Measurements from ENCODE around the gene RFNG. TPM values are rescaled to one million over a fixed set of nuclear protein-coding genes. Genes with fewer than 3 reads are reported as not detected.

Gene RFNG
- total and polyA plus RNA-seq, 2 of the 13 experiments (the other 11 are each of a cell fraction or from before 2014, with no cell fraction given), result 61.4 to 64.0 TPM

DNA sequence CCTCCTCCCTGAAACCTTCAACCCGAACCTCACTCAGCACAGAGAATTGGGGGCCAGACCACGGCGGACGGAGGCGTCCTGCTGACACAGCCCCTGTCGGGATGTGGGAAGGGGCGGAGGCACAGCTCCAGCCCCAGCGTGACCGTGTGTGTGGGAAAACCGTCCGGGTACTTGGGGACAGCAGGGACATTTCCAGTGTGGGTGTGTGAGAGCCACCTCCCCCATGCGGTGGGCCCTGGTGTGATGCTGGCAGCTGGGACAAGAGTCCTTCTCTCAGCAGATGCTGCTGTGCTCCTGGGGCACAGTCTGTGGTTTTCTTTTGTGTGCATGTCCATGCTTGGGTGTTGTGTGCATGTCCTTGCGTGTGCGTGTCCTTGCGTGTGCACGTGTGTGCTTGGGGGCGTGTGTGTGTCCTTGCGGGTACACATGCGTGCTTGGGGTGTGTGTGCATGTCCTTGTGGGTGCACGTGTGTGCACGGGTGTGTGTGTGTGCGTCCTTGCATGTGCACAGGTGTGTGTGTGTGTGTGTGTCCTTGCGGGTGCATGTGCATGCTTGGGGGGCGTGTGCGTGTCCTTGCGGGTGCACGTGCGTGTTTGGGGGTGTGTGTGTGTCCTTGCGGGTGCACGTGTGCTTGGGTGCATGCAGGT, 45.8 kb downstream of the RFNG start (continued):
- TF ChIP-seq ZNF841 (CRISPR knock-in tag; IDR thresholded peaks at IDR 0.05; ENCODE audit: borderline replicate concordance) (0 out of 2 replicates have a peak, but pooled peaks have one; percentile 40), POLR2G (IDR thresholded peaks at IDR 0.05; ENCODE audit: low read depth, low read length) (peak; percentile 71), SMYD3 (CRISPR knock-in tag; IDR thresholded peaks at IDR 0.05) (no peak), NONO (IDR thresholded peaks at IDR 0.05) (no peak), NONO (CRISPR knock-in tag; conservative IDR thresholded peaks at IDR 0.05) (peak; percentile 79), POLR2A (IDR thresholded peaks at IDR 0.05; ENCODE audit: insufficient read depth in 1 of 2, low read depth in 2 of 2, low read length in 2 of 2) (peak in 1 of 2 experiments; percentile 28; a peak in 1 of 4 replicates), ARNT (IDR thresholded peaks at IDR 0.05) (no peak), ZNF768 (CRISPR knock-in tag; IDR thresholded peaks at IDR 0.05) (0 out of 2 replicates have a peak, but pooled peaks have one; percentile 7), ZNF589 (CRISPR knock-in tag; conservative IDR thresholded peaks at IDR 0.05) (0 out of 2 replicates have a peak, but pooled peaks have one; percentile 36), MTF1 (CRISPR knock-in tag; IDR thresholded peaks at IDR 0.05) (no peak), SRSF1 (optimal IDR thresholded peaks at IDR 0.05; ENCODE audit: low read depth, low read length) (peak; percentile 20), ZNF326 (CRISPR knock-in tag; IDR thresholded peaks at IDR 0.05; ENCODE audit: borderline replicate concordance) (peak; percentile 29), RXRA (CRISPR knock-in tag; IDR thresholded peaks at IDR 0.05) (0 out of 2 replicates have a peak, but pooled peaks have one; percentile 11), U2AF1 (optimal IDR thresholded peaks at IDR 0.05; ENCODE audit: low read depth, low read length) (peak; percentile 29), ZNF343 (CRISPR knock-in tag; IDR thresholded peaks at IDR 0.05) (no peak)
- TF ChIP-seq, protein P1, sequence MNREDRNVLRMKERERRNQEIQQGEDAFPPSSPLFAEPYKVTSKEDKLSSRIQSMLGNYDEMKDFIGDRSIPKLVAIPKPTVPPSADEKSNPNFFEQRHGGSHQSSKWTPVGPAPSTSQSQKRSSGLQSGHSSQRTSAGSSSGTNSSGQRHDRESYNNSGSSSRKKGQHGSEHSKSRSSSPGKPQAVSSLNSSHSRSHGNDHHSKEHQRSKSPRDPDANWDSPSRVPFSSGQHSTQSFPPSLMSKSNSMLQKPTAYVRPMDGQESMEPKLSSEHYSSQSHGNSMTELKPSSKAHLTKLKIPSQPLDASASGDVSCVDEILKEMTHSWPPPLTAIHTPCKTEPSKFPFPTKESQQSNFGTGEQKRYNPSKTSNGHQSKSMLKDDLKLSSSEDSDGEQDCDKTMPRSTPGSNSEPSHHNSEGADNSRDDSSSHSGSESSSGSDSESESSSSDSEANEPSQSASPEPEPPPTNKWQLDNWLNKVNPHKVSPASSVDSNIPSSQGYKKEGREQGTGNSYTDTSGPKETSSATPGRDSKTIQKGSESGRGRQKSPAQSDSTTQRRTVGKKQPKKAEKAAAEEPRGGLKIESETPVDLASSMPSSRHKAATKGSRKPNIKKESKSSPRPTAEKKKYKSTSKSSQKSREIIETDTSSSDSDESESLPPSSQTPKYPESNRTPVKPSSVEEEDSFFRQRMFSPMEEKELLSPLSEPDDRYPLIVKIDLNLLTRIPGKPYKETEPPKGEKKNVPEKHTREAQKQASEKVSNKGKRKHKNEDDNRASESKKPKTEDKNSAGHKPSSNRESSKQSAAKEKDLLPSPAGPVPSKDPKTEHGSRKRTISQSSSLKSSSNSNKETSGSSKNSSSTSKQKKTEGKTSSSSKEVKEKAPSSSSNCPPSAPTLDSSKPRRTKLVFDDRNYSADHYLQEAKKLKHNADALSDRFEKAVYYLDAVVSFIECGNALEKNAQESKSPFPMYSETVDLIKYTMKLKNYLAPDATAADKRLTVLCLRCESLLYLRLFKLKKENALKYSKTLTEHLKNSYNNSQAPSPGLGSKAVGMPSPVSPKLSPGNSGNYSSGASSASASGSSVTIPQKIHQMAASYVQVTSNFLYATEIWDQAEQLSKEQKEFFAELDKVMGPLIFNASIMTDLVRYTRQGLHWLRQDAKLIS (CRISPR knock-in tag; IDR thresholded peaks at IDR 0.05), result no peak
- TF ChIP-seq, protein P2, sequence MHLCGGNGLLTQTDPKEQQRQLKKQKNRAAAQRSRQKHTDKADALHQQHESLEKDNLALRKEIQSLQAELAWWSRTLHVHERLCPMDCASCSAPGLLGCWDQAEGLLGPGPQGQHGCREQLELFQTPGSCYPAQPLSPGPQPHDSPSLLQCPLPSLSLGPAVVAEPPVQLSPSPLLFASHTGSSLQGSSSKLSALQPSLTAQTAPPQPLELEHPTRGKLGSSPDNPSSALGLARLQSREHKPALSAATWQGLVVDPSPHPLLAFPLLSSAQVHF (CRISPR knock-in tag; IDR thresholded peaks at IDR 0.05), result 0 out of 2 replicates have a peak, but pooled peaks have one; percentile 33
